H9 (cell line): ENCODE results near the gene OPALIN. TPM values are rescaled to one million over a fixed set of nuclear protein-coding genes. Genes with fewer than 3 reads are reported as not detected.

Source experiments
- DNase-seq: peaks from one replicate; pipeline ENCODE4 v3.0.0-alpha.2; 2017
- H2AFZ ChIP-seq: one replicate; pipeline ENCODE4 v1.6.1; 2013; ENCODE audit warnings: mild to moderate bottlenecking, low read length, control low read depth, moderate library complexity
- H2AK5ac ChIP-seq: 2 replicates; pipeline ENCODE4 v1.6.1; 2013; ENCODE audit warnings: low read length, control low read depth, mixed read lengths; ENCODE audit not compliant: insufficient read length
- H2BK120ac ChIP-seq: one replicate; pipeline ENCODE4 v1.6.1; 2013; ENCODE audit warnings: low read depth, mild to moderate bottlenecking, low read length, control low read depth, inconsistent platforms; ENCODE audit not compliant: poor library complexity, severe bottlenecking
- H2BK12ac ChIP-seq: 2 replicates; pipeline ENCODE4 v1.6.1; 2013; ENCODE audit warnings: low read length, control low read depth, mixed read lengths, low read depth; ENCODE audit not compliant: insufficient read length
- H2BK15ac ChIP-seq: 2 replicates; pipeline ENCODE4 v1.6.1; 2013; ENCODE audit warnings: low read depth, low read length, control low read depth
- H2BK20ac ChIP-seq: one replicate; pipeline ENCODE4 v1.6.1; 2013; ENCODE audit warnings: low read depth, mild to moderate bottlenecking, low read length, control low read depth, inconsistent platforms; ENCODE audit not compliant: poor library complexity, severe bottlenecking
- H2BK5ac ChIP-seq: 2 replicates; pipeline ENCODE4 v1.6.1; 2013; ENCODE audit warnings: low read length, control low read depth, mixed read lengths; ENCODE audit not compliant: insufficient read length
- H3K14ac ChIP-seq: 2 replicates; pipeline ENCODE4 v1.6.1; 2013; ENCODE audit warnings: low read length, control low read depth; ENCODE audit not compliant: insufficient read depth
- H3K18ac ChIP-seq: 2 replicates; pipeline ENCODE4 v1.6.1; 2013; ENCODE audit warnings: low read depth, mild to moderate bottlenecking, mixed read lengths, low read length, control low read depth; ENCODE audit not compliant: insufficient read length
- H3K23ac ChIP-seq: 2 replicates; pipeline ENCODE4 v1.6.1; 2013; ENCODE audit warnings: low read length, control low read depth, mixed read lengths, low read depth; ENCODE audit not compliant: insufficient read length
- H3K23me2 ChIP-seq: 2 replicates; pipeline ENCODE4 v1.6.1; 2013; ENCODE audit warnings: low read depth, mild to moderate bottlenecking, mixed read lengths, low read length, control low read depth; ENCODE audit not compliant: insufficient read length, poor library complexity, severe bottlenecking
- H3K27ac ChIP-seq: 2 replicates; pipeline ENCODE4 v1.5.1; 2013; ENCODE audit warnings: low read length, control low read depth, mixed read lengths, low read depth; ENCODE audit not compliant: insufficient read length
- H3K27me3 ChIP-seq: 2 replicates; pipeline ENCODE4 v1.6.1; 2013; ENCODE audit warnings: low read length, control low read depth, inconsistent platforms; ENCODE audit not compliant: insufficient read depth
- H3K4ac ChIP-seq: 2 replicates; pipeline ENCODE4 v1.6.1; 2013; ENCODE audit warnings: low read depth, mild to moderate bottlenecking, control low read depth, inconsistent platforms, low read length, moderate library complexity
- H3K4me1 ChIP-seq: 2 replicates; pipeline ENCODE4 v1.6.1; 2013; ENCODE audit warnings: low read length, control low read depth, inconsistent platforms; ENCODE audit not compliant: insufficient read depth
- H3K4me2 ChIP-seq: 2 replicates; pipeline ENCODE4 v1.6.1; 2013; ENCODE audit warnings: low read length, control low read depth, mixed read lengths; ENCODE audit not compliant: insufficient read length, insufficient read depth
- H3K56ac ChIP-seq: 2 replicates; pipeline ENCODE4 v1.6.1; 2013; ENCODE audit warnings: low read depth, mild to moderate bottlenecking, mixed read lengths, low read length, control low read depth; ENCODE audit not compliant: insufficient read length
- H3K79me1 ChIP-seq: 2 replicates; pipeline ENCODE4 v1.6.1; 2013; ENCODE audit warnings: low read depth, mild to moderate bottlenecking, moderate library complexity, low read length, control low read depth, inconsistent platforms; ENCODE audit not compliant: insufficient read depth, poor library complexity, severe bottlenecking
- H3K79me2 ChIP-seq: 2 replicates; pipeline ENCODE4 v1.6.1; 2013; ENCODE audit warnings: low read length, control low read depth, inconsistent platforms; ENCODE audit not compliant: insufficient read depth
- H3K9ac ChIP-seq: 2 replicates; pipeline ENCODE4 v1.6.1; 2013; ENCODE audit warnings: low read length, control low read depth, mixed read lengths; ENCODE audit not compliant: insufficient read length; ENCODE audit errors: extremely low read depth
- H3K9me3 ChIP-seq: one replicate; pipeline ENCODE4 v1.6.1; 2013; ENCODE audit warnings: low read depth, low read length, inconsistent platforms; ENCODE audit not compliant: control insufficient read depth
- H3T11ph ChIP-seq: one replicate; pipeline ENCODE4 v1.6.1; 2013; ENCODE audit warnings: mild to moderate bottlenecking, low read length, control low read depth, inconsistent platforms
- H4K20me1 ChIP-seq: one replicate; pipeline ENCODE4 v1.6.1; 2013; ENCODE audit not compliant: control insufficient read depth, insufficient read length, insufficient read depth
- H4K5ac ChIP-seq: 2 replicates; pipeline ENCODE4 v1.6.1; 2013; ENCODE audit warnings: low read depth, mild to moderate bottlenecking, mixed read lengths, low read length, control low read depth; ENCODE audit not compliant: insufficient read length
- H4K8ac ChIP-seq: replicated peaks from 2 replicates; pipeline ENCODE4 v1.6.1; 2013; ENCODE audit warnings: low read length, control low read depth, mixed read lengths, low read depth; ENCODE audit not compliant: insufficient read length
- H4K91ac ChIP-seq: 2 replicates; pipeline ENCODE4 v1.6.1; 2013; ENCODE audit warnings: low read depth, mild to moderate bottlenecking, moderate library complexity, mixed read lengths, low read length, control low read depth; ENCODE audit not compliant: insufficient read length
- H3K27ac Mint-ChIP-seq, 3 experiments: 2 replicates in 2 of 3; 3 replicates in 1 of 3; pipeline ENCODE4 v1.8.0; 2020 to 2021; ENCODE audit warnings: mixed read lengths in 3 of 3, mild to moderate bottlenecking in 1 of 3, moderate library complexity in 1 of 3
- H3K27me3 Mint-ChIP-seq: 2 replicates; pipeline ENCODE4 v1.8.0; 2021; ENCODE audit warnings: low read depth, mild to moderate bottlenecking, moderate library complexity, mixed read lengths
- H3K36me3 Mint-ChIP-seq, 3 experiments: 2 replicates in 2 of 3; 3 replicates in 1 of 3; pipeline ENCODE4 v1.8.0; 2020 to 2021; ENCODE audit warnings: low read depth in 3 of 3, mixed read lengths in 3 of 3; ENCODE audit not compliant: insufficient read depth in 1 of 3
- H3K4me1 Mint-ChIP-seq, 2 experiments: 2 replicates each; pipeline ENCODE4 v1.8.0; 2020; ENCODE audit warnings: mixed read lengths in 2 of 2
- H3K4me3 Mint-ChIP-seq, 2 experiments: 2 replicates in 1 of 2; 3 replicates in 1 of 2; pipeline ENCODE4 v1.8.0; 2020 to 2021; ENCODE audit warnings: mild to moderate bottlenecking in 2 of 2, mixed read lengths in 2 of 2, moderate library complexity in 1 of 2
- H3K9me3 Mint-ChIP-seq, 2 experiments: 2 replicates in 1 of 2; 3 replicates in 1 of 2; pipeline ENCODE4 v1.8.0; 2020; ENCODE audit warnings: mild to moderate bottlenecking in 2 of 2, mixed read lengths in 2 of 2, moderate library complexity in 1 of 2
- WGBS: extraction: QIAGEN DNeasy Blood & Tissue Kit; methylation state at CpG from one replicate; pipeline ENCODE4 v1.1.7; 2013; ENCODE audit warnings: missing lambda C conversion rate, low lambda C conversion rate, mixed read lengths; ENCODE audit not compliant: insufficient read length; ENCODE audit errors: extremely low coverage; 5-methylcytosine and 5-hydroxymethylcytosine counted together
- total RNA-seq: library from RNA; stranded (reverse); gene quantifications from 2 replicates; pipeline ENCODE4 v1.2.1, GENCODE V29; 2021
- TF ChIP-seq, protein P1 (sequence below): fragments of 200-600 bp; sonication (generic); conservative IDR thresholded peaks from 3 replicates; pipeline ENCODE4 v1.8.0; 2021; ENCODE audit warnings: antibody characterized with exemption, mild to moderate bottlenecking

Gene OPALIN
- total RNA-seq, 1 experiment from 2014 or later = not detected

DNA sequence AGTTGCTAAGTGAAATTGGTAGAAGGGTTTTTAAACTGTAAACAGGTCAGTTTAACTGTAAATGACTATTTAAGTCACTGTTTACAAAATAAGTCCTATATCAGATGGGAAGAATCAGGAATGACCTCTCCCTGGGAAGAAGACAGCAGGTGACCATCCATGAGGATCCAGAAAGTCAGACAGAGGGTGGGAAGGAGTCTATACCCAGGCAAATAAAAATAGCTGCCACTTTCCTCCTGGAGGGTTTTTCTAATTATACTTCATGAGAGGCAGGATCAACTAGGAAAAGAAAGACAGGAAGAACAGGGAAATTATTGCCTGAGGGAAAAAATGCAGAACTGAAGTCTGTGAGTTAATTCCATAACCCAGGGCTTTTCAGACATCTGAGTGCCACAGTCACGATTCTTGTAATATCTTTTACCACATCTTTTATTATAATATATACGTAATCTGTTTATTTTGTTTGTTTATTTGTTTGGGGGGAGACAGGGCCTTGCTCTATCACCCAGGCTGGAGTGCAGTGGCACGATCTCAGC lies 47.6 kb downstream of the OPALIN start:
- H3K4me2 ChIP-seq = no peak overlapping the region
- H3K27me3 ChIP-seq = no peaks in the 10 kb centered on the region
- no peaks in the 10 kb centered on the region for H3K9me3 ChIP-seq
- no peak overlapping the region for H3T11ph ChIP-seq
- H3K79me2 ChIP-seq = no peaks in the 10 kb centered on the region
- H2BK120ac ChIP-seq = no peak overlapping the region
- no peak overlapping the region for H3K9ac ChIP-seq
- no peak overlapping the region for H3K4ac ChIP-seq
- H3K27me3 Mint-ChIP-seq = no peaks in the 10 kb centered on the region
- no peak overlapping the region for H2BK12ac ChIP-seq
- H3K14ac ChIP-seq = no peak overlapping the region; the same call in 1 of the 2 replicates
- no peaks in the 10 kb centered on the region for H3K36me3 Mint-ChIP-seq
- peak overlapping the region in 2 of 3 experiments; percentile 92 to 96; a peak in 5 of 7 replicates for H3K27ac Mint-ChIP-seq
- H3K23ac ChIP-seq = no peak overlapping the region
- no peak overlapping the region for H4K8ac ChIP-seq
- WGBS = no CpG with 5 or more reads among the region's 3 CpGs
- H3K23me2 ChIP-seq = no peaks in the 10 kb centered on the region
- H2AK5ac ChIP-seq = no peak overlapping the region
- H2BK20ac ChIP-seq = no peak overlapping the region
- no peaks in the 10 kb centered on the region for H4K20me1 ChIP-seq
- no peak overlapping the region for H2BK15ac ChIP-seq
- peaks cover 12% of the 10 kb centered on the region; the same call in 1 of the 2 replicates for H3K4me1 ChIP-seq
- H3K56ac ChIP-seq = no peak overlapping the region
- H3K4me1 Mint-ChIP-seq = peaks cover 60 to 65% of the 10 kb centered on the region in 2 experiments
- H3K79me1 ChIP-seq = no peaks in the 10 kb centered on the region
- no peak overlapping the region for H2BK5ac ChIP-seq
- TF ChIP-seq, protein P1, sequence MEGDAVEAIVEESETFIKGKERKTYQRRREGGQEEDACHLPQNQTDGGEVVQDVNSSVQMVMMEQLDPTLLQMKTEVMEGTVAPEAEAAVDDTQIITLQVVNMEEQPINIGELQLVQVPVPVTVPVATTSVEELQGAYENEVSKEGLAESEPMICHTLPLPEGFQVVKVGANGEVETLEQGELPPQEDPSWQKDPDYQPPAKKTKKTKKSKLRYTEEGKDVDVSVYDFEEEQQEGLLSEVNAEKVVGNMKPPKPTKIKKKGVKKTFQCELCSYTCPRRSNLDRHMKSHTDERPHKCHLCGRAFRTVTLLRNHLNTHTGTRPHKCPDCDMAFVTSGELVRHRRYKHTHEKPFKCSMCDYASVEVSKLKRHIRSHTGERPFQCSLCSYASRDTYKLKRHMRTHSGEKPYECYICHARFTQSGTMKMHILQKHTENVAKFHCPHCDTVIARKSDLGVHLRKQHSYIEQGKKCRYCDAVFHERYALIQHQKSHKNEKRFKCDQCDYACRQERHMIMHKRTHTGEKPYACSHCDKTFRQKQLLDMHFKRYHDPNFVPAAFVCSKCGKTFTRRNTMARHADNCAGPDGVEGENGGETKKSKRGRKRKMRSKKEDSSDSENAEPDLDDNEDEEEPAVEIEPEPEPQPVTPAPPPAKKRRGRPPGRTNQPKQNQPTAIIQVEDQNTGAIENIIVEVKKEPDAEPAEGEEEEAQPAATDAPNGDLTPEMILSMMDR = no peak
- H3K18ac ChIP-seq = no peak overlapping the region
- no peak for DNase-seq
- no peaks in the 10 kb centered on the region for H3K9me3 Mint-ChIP-seq
- no peak overlapping the region for H2AFZ ChIP-seq
- H3K27ac ChIP-seq = peak overlapping the region; percentile 88
- H3K4me3 Mint-ChIP-seq = no peak overlapping the region; a peak in 1 of 5 replicates
- H4K5ac ChIP-seq = no peak overlapping the region
- no peak overlapping the region for H4K91ac ChIP-seq
